OCI-M2 (cell line): ENCODE measurements around the gene SREBF1.

Experiments
- DNase-seq: peaks from one replicate; lab custom pipeline; 2025; ENCODE audit not compliant: unreplicated experiment; lab: John Stamatoyannopoulos, UW

SREBF1 gene

GRCh38 chr17:17826342-17826713, 10.5 kb downstream of the SREBF1 start:
- no peak for DNase-seq

- no peak for DNase-seq
These were observed 11.8 kb downstream of the SREBF1 start for GRCh38 chr17:17824783-17825614.

- DNase-seq: no peak
These were observed 12.5 kb downstream of the SREBF1 start for GRCh38 chr17:17824119-17824782.

GRCh38 chr17:17823433-17824118, 13.2 kb downstream of the SREBF1 start:
- DNase-seq: peak; percentile 56

GRCh38 chr17:17822616-17823015, 14.2 kb downstream of the SREBF1 start:
- no peak for DNase-seq

GRCh38 chr17:17822189-17822588, 14.6 kb downstream of the SREBF1 start:
- DNase-seq: no peak

- no peak for DNase-seq
These were observed 16.2 kb downstream of the SREBF1 start for GRCh38 chr17:17820463-17821158.

GRCh38 chr17:17820046-17820445, 16.7 kb downstream of the SREBF1 start:
- DNase-seq: no peak

GRCh38 chr17:17819561-17819995, 17.2 kb downstream of the SREBF1 start:
- DNase-seq: no peak

- no peak for DNase-seq
These were observed 17.7 kb downstream of the SREBF1 start for GRCh38 chr17:17819111-17819510.

GRCh38 chr17:17818088-17818526, 18.7 kb downstream of the SREBF1 start:
- DNase-seq: no peak

GRCh38 chr17:17817552-17817947, 19.2 kb downstream of the SREBF1 start:
- no peak for DNase-seq

- DNase-seq: no peak
These were observed 19.8 kb downstream of the SREBF1 start for GRCh38 chr17:17816831-17817551.

- no peak for DNase-seq
These were observed 20.5 kb downstream of the SREBF1 start for GRCh38 chr17:17816240-17816814.

- no peak for DNase-seq
These were observed 21.2 kb downstream of the SREBF1 start for GRCh38 chr17:17815436-17816200.

GRCh38 chr17:17815062-17815406, 21.8 kb downstream of the SREBF1 start:
- no peak for DNase-seq

- DNase-seq: no peak
These were observed 22.4 kb downstream of the SREBF1 start for GRCh38 chr17:17814162-17815061.

GRCh38 chr17:17813725-17814095, 23.1 kb downstream of the SREBF1 start:
- DNase-seq: no peak
